HG03139 (cell line): ENCODE measurements around the gene SH3BP4.

Experiments
- ATAC-seq: cut with Tn5 transposase; IDR thresholded peaks from one replicate; pipeline ENCODE4 v1.9.1; 2021; ENCODE audit not compliant: unreplicated experiment

Gene SH3BP4

GRCh38 chr2:235034265-235035118 is 82.7 kb downstream of the SH3BP4 start:
- ATAC-seq = no peak

- ATAC-seq = no peak
These were observed 85.9 kb downstream of the SH3BP4 start for GRCh38 chr2:235037604-235038166.

- ATAC-seq = no peak
These were observed 89.6 kb downstream of the SH3BP4 start for GRCh38 chr2:235041221-235041917.

- no peak for ATAC-seq
These were observed 90.2 kb downstream of the SH3BP4 start for GRCh38 chr2:235041918-235042575.

- no peak for ATAC-seq
These were observed 91.0 kb downstream of the SH3BP4 start for GRCh38 chr2:235042576-235043515.

GRCh38 chr2:235043762-235044500 is 92.1 kb downstream of the SH3BP4 start:
- ATAC-seq = no peak

GRCh38 chr2:235044501-235045271 is 92.9 kb downstream of the SH3BP4 start:
- no peak for ATAC-seq

GRCh38 chr2:235045336-235045972 is 93.6 kb downstream of the SH3BP4 start:
- ATAC-seq = peak; percentile 77

GRCh38 chr2:235045973-235046343 is 94.1 kb downstream of the SH3BP4 start:
- no peak for ATAC-seq

- no peak for ATAC-seq
These were observed 94.8 kb downstream of the SH3BP4 start for GRCh38 chr2:235046589-235046988.

GRCh38 chr2:235047171-235048160 is 95.6 kb downstream of the SH3BP4 start:
- no peak for ATAC-seq

GRCh38 chr2:235048549-235048948 is 96.7 kb downstream of the SH3BP4 start:
- no peak for ATAC-seq

GRCh38 chr2:235049069-235049468 is 97.3 kb downstream of the SH3BP4 start:
- ATAC-seq = no peak

GRCh38 chr2:235049719-235050118 is 97.9 kb downstream of the SH3BP4 start:
- no peak for ATAC-seq

GRCh38 chr2:235050980-235051351 is 99.1 kb downstream of the SH3BP4 start:
- no peak for ATAC-seq

- no peak for ATAC-seq
These were observed 99.8 kb downstream of the SH3BP4 start for GRCh38 chr2:235051436-235052260.
